GM19452 (cell line): ENCODE data around the gene HES3.
A peak's percentile ranks its signal among the peaks of the same experiment; 100 is the strongest.

ENCODE experiments used
- ATAC-seq: cut with Tn5 transposase; IDR thresholded peaks from one replicate; pipeline ENCODE4 v1.9.1; 2021; ENCODE audit not compliant: unreplicated experiment

The HES3 gene

DNA sequence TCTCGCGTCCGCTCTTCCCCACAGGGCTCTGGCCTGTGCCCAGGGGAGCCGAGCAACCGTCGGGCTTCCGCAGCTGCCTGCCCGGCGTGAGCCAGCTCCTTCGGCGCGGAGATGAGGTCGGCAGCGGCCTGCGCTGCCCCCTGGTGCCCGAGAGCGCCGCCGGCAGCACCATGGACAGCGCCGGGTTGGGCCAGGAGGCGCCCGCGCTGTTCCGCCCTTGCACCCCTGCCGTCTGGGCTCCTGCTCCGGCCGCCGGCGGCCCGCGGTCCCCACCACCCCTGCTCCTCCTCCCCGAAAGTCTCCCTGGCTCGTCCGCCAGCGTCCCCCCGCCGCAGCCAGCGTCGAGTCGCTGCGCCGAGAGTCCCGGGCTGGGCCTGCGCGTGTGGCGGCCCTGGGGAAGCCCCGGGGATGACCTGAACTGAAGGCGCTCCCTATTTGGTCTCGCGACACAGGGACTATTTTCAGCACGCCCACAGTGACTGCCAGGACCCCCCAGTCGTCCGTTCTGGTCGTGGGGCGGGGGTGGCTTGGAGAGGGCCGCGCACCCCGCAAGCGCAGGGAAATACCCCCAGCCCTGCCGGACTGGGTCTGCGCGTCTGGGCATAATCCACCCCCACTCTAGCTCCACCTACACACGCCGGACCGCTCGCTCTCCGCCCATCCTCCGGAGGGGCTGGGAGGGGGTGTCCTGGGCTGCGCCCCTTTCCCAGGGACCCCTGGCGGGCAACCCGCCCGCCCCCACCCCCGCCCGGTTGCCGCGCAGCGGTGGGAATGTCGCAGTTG is 1.3 kb downstream of the HES3 start:
- ATAC-seq: peak; percentile 59

DNA sequence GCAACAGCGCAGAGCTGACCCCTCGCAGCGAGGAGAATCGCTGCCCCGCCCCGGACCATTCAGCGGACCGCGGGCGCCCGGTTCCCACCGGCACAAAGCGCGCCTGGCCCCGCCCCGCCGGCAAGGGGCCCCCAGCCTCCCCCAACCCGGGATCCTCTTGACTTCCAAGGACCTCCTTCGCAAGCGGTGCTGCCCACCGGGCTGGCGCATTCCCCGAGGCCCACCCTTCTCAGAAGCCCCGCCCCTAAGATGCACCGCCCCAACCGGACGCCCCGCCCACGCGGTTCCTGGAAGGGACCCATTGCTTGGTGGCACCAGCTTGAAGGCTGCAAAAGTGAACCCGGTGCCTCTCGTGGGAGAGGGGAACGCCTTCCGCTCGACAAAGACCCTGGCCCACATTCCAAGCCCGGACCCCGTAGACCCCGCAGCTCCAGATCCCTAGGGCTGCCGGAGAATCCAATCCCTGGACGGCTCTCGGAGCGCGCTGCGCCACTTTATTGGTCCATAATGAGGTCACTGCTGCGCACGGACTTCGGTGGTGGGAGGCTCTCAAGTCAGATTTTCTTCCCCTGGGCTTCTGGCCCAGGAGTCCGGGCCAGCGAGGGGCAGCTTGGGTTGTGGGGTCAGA is 2.0 kb downstream of the HES3 start:
- ATAC-seq: no peak

- ATAC-seq: no peak
Measured at GRCh38 chr1:6246497-6247467, 2.8 kb downstream of the HES3 start.

DNA sequence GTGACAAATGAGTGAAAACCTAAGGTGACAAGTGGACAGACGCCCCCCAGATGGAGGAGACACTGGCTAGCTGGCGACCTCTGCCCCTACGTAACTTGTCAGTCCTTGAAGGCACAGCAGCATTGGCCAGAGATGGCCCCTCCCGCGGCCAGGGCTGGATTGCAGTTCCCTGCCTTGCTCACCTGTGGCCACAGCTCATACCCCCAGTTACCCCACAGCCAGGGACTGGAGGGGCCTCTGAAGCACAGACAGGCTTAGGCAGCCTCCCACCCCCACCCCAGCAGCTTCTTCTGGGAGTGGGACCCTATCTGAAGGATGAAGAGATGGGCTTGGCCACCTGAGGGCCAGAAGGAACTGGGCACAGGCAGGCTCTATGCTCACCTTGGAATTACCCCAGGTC is 3.7 kb downstream of the HES3 start:
- ATAC-seq: no peak

DNA sequence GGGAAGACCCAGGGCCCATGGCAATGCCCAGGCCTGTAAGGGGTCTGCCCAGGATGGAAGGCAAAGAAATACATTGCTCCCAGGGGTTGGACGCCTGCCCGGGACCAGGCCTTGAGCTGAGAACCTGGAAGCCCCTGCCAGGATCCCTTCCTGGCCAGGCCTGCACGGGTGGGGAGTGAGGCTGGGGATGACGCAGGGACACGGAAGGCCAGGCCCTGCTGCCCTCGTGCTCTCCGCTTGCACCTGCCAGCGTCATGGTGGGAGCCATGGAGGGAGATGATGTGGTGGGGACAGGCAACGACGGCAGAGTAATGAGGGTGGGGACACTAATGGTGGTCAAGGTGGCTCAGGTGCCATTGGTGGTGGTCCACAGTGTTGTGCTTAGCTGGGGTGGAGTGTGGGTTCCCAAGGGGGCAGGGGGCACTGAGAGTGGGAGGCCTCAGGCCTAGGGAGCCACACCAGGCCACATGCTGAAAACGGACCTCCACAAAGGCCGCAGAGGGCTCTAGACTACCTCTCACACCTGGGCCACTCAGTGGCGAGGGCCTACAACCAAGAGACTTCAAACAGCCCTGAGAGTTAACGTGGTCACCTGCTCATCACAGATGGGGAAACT is 4.3 kb downstream of the HES3 start:
- no peak for ATAC-seq

DNA sequence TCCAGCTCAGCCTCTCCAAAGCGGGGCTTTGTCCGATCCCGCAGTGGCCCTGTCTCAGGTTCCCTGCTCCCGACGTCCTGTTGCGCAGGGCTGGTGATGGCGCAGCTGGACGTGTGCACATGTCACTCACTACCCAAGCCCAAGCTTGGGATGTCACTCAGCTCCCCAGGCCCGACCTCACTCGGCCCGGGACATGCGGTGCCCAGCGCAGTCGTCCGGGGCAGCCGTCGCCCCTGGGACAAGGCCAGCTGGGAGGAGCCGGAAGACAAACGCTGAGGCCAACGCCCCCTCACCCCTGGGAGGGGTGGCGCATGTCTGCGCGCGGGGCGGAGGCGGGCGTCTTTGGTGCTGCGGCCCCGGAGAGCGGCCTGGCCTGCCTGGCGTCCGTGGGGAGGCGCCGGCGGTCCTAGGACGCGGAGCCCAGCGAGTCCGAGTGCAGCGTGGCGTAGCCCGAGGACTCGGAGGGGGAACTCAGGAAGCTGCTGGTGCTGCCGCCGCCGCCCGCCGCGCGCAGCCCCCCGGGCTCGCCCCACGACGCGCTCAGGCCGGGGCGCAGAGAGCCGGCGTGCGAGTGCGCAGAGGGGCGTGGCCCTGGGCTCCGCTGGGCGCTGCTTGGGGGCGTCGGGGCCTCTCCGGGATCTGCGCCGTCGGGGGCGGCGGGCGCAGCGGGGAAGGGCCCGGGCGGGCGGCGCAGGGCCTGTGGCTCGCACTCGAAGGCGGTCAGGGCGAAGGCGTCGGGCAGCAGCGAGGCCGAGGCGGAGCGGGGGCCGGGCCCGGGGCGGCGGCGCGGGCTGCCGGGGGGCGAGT is 5.2 kb downstream of the HES3 start:
- no peak for ATAC-seq

DNA sequence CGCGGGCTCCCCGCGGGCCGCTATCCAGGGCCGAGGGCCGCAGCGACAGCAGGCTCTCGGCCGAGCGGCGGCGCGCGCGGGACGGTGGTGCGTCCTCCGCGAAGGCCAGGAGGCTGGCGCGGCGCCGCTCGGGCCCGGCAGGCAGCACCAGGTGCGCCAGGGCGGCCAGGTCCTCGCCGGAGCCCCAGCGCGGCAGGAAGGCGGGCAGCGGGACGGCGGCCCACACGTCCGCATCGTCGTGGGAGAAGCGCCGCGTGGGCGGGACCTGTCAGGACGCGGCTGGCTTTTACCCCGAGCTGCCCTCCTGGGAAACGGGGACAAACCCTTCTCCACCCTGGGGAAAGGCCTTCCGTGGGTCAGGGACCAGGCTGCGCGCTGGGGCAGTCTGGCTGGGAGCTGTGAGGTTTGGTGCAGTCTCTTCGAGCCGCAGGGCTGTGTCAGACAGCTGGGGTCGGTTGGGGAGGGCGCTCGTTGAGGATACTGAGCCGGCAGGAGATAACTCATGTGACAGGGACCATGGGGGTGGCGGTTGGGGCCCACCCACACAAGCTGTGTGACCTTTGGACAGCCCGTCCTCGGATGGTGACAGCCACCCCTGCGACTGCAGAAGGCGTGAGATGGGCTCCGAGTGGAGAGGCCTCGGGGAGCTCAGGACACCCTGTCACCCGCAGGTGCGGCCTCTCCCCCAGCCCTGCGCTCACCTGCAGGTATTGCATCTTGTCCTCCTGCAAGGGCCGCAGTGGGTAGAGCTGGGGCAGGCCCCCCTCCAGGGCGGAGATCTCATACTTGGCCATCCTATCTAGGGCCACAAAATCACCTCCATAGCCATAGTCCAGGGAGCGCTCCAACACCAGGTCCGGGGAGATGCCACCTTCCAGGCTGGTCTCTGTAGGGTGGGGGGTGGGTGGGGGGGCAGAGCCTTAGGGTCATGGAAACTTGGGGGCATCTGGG is 6.0 kb downstream of the HES3 start:
- no peak for ATAC-seq

DNA sequence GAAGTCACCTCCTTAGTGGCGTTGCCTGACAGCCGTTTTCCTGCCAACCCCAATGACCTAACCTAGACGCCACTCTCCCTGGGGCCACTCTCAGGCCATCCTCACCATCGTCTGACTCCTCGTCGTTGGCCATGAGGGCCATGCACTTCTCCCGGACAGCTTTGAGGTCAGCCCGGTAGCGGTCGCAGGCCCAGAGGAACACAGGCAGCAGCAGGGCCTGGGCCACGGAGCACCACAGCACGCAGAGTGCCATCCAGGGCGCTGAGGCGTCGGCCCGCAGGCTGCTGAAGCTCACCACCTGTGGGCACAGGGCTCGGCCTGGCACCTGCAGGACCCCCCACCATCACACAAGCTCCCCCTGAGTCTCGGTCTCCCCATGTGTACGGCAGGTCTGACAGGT is 7.3 kb downstream of the HES3 start:
- no peak for ATAC-seq

DNA sequence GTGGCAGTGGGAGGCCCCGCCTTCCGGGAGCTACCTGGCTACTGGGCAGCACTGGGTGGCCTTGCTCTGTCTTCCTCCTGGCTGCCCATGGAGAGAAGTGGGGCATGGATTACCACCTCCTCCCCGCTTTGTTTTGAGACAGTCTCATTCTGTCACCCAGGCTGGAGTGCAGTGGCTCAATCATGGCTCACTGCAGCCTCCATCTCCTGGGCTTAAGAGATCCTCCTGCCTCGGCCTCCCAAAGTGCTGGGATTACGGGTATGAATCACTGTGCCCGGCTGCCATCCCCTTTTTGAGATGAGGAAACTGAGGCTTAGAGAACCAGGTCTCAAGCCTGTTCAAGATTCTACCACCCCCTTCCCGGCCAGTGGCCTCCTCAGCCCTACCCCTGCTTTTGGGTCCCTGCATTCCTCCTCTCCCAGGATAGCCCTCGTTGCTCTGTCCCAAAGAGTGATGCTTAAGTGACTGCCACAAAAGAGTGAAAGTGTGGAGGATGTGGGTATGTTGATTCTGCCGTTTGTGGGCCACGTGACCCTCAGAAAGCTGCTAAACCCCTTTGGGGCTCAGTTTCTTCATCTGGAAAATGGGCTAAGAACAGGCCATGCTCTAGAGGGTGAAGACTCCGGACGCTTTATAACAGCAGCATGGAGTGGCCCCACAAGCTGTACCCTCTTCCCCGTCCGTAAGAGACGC is 7.8 kb downstream of the HES3 start:
- no peak for ATAC-seq

DNA sequence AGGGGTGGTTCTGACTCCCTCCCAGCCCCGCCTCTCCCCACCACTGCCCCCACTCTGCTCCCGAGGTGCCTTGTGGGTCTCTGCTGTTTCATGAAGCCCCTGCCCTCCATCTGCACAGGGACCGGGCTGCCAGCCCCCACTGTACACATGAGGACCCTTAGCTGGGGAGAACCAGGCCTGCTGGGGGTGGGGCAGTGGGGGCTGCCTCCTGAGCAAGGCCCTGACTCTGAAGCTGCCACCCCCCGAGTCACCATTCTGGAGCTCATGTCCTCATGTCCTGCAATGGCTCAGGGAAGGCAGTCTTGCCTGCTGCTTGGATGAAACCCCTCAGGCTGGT is 8.4 kb downstream of the HES3 start:
- no peak for ATAC-seq

GRCh38 chr1:6253380-6253779 is 9.4 kb downstream of the HES3 start:
- ATAC-seq: no peak

DNA sequence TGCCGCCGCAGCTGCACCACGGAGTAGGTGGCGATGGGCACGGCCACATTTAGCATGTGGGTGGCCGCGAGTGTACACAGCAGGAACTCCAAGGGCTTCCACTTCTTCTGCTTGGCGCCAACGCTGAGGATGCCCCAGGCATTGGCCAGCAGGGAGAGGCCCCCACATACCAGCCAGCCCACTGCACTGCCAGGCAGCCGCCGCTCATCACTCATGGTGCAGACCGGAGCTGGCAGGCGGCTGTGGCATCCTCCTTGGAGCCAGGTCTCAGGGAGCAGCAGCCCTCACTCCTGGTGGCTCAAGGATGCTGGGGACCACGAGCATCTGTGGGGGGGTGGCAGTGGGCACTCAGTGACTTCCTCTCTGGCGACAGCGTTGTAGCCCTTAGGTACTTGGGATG is 10.7 kb downstream of the HES3 start:
- no peak for ATAC-seq

- ATAC-seq: no peak
Measured at GRCh38 chr1:6256645-6257044, 12.7 kb downstream of the HES3 start.

DNA sequence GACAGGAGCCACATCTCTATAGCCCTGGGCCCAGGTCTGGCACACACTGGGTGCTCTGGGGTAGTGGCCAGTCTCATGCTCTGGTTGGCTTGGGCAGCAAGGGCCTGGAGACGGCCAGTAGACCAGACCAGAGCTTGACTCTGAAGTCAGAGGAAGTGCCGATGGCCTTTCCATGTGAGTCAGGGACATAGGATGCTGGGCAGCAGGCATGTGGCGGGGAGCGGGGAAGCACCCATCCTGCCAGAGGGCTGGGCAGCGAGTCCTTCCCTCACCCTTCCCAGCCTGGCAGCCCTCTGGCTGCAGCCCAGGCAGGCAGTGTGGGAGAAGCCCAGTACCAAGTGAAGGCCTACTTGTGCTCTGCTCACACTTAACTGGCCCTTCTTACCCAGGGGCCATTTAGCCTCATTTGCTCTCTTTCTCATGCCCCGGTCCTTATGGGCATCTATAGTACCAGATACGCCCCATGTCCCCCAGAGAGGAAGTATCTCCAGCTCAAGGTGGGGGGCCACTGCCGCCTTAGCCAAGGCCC is 13.6 kb downstream of the HES3 start:
- no peak for ATAC-seq

DNA sequence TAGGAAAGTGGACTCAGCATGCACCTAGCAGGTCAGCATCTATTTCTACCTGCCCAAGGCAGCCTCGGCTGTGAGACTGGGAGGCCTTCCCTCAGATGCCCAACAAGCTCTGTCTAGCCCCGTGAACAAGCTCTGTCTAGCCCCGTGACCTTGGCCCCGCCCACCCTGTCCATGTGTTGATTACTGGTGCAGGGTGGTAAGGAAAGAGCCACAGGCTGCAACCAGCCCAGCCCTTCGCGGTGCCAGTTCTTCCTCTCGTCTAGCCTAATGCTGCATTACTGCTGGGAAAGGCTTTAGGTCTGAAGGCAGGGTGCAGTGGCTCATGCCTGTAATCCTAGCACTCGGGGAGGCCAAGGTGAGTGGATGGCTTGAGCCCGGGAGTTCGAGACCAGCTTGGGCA is 14.7 kb downstream of the HES3 start:
- ATAC-seq: no peak

- peak; percentile 60 for ATAC-seq
Measured at GRCh38 chr1:6259491-6260362, 15.7 kb downstream of the HES3 start.

DNA sequence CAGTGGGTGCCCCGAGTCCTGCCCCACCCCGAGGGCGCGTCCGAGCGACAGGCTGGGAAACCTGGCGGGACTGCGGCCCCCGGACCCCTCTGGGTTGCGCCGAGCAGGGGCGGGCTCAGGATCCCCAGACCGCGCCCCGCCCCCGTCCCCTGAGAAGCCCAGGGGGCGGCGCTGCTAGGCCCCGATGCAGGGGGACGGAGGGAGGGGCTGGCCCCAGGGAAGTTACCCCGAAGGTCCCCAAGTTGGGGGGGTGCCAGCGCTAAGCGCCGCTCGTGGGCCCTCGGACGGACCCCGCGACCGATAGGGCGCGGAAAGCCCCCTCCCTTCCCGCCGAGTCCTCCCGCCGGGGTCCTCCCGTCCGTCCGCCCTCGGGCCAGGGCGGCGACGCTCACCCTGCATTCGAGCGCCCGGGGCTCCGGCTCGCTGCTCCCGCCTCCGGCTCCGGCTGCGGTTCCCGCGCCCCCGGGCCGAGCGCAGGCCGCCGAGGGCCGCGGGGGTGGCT is 16.5 kb downstream of the HES3 start:
- ATAC-seq: no peak
